Activated CD4-positive, alpha-beta T cell treated with anti-CD3 and anti-CD28 coated beads, Interleukin-2, Interleukin-4, amounts not matched to agents 100 ng/mL and 50 ng/mL, durations not matched to agents 16 hours and 8 hours (primary cell): ENCODE data around the gene HEATR5A.
A peak's percentile ranks its signal among the peaks of the same experiment; 100 is the strongest.
"Not testable (repeated sequence)": the region's sequence is repeated elsewhere in the genome, so short reads cannot be mapped to it uniquely, and the experiment has no call there.

Experiments
- DNase-seq: peaks from one replicate; pipeline ENCODE4 v3.0.0-alpha.2; 2020; ENCODE audit warnings: low spot score

The HEATR5A gene

DNA sequence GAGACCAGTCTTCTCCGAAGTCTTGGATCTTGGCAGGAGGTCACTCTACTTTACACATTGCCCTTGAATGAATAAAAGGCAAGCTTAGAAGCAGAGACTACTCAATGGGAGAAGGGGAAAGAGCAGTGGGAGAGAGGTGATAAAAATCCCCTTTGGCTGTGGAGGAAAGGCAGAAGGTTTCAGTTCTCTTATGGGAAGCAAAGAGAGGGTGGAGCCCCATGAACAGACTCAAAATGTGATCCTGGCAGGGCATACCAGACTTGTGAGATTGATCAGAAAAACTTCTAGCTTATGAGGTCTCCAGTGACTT, 163.2 kb downstream of the HEATR5A start:
- DNase-seq, result no peak

DNA sequence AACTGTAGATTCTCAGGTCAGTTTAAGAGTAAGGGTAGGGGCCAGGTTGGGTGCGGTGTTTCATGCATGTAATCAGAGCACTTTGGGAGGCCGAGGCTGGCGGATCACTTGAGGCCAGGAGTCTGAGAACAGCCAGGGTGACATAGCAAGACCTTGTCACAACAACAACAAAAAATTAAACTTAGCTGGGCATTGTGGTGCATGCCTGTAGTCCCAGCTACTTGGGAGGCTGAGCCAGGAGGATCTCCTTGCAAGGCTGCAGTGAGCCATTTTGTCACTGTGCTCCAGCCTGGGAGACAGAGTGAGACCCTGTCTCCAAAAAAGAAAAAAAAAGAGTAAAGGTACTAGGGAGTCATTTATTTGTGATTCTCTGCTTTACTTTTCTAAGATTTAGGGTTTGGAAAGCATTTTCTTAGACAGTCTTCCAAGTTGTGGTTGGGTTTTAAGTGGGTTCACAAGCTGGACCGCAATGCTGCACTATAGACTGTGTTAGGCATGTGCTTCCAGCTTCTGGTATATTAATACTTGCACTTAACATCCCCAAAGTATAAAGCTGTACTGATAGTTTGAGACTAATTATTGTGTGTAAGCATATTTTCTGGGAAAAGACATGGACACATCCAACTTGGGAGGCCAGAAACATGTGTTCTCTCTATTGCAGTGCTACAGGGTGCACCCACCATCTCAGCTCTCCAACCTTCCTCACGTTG, 163.7 kb downstream of the HEATR5A start:
- DNase-seq, result no peak

DNA sequence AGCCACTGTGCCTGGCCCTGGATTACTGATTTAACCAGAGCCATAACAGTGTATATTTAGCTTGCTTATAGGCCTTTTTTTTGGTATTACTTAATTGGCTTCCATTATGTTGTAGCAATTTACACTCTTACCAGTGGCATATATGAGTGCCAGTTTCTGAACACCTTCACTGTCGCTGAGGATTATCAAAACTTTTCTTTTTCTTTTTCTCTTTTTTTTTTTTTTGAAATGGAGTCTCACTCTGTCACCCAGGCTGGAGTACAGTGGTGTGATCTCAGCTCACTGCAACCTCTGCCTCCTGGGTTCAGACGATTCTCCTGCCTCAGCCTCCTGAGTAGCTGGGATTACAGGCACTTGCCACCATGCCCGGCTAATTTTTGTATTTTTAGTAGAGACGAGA, 164.4 kb downstream of the HEATR5A start:
- DNase-seq, result not testable (repeated sequence)

DNA sequence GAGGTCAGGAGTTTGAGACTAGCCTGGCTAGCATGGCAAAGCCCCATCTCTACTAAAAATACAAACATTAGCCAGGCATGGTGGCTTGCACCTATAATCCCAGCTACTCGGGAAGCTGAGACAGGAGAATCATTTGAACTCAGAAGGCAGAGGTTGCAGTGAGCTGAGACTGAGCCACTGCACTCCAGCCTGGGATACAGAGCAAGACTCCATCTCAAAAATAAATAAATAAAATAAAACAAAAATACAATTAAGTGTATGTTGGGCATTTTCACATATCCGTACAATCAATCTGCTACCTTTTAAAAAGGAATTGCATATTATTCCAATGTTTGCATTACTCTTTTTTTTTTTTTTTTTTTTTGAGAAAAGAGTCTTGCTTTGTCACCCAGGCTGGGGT, 165.1 kb downstream of the HEATR5A start:
- DNase-seq, result no peak

DNA sequence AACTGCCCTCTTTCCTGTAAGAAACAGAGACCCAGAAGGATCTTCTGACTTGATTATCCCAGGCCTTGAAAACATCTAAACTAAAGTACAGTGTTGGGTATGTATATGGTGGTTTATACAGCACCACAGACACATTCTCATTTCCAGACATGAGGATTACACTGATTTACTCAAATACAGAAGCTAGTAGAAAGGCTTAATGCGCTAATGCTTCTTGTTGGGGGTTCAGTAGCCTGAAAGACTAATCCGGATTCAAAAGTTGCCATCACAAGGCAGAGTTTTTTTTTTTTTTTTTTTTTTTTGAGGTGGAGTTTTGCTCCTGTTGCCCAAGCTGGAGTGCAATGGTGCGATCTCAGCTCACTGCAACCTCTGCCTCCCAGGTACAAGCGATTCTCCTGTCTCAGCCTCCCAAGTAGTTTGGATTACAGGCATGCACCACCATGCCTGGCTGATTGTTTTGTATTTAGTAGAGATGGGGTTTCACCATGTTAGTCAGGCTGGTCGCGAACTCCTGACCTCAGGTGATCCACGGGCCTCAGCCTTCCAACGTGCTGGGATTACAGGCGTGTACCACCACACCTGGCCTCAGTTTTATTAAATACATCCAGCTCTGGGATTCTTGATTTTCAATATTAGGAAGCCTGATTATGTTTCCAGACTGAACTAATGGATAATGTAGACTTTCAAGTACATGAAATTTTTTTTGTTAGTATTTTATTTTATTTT, 166.4 kb downstream of the HEATR5A start:
- no peak for DNase-seq

DNA sequence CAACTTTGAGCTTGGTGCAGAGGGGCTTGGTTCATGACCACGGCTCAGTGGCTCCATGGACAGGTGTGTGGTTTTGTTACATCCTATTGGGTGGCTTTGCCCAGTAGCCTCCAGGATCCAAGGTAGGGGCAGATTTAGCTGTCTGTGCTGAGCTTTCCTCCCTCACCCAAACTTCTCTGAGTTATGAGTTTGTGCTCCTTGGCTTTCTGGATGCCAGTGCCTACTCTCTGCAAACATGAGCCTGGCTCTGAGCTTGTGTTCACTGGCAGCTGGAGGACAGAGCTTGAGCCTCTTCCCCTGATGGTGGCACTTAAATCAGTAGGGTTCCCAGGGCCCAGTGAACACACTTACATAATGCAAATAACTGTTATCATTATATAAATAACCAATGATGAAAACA, 167.5 kb downstream of the HEATR5A start:
- DNase-seq, result no peak

DNA sequence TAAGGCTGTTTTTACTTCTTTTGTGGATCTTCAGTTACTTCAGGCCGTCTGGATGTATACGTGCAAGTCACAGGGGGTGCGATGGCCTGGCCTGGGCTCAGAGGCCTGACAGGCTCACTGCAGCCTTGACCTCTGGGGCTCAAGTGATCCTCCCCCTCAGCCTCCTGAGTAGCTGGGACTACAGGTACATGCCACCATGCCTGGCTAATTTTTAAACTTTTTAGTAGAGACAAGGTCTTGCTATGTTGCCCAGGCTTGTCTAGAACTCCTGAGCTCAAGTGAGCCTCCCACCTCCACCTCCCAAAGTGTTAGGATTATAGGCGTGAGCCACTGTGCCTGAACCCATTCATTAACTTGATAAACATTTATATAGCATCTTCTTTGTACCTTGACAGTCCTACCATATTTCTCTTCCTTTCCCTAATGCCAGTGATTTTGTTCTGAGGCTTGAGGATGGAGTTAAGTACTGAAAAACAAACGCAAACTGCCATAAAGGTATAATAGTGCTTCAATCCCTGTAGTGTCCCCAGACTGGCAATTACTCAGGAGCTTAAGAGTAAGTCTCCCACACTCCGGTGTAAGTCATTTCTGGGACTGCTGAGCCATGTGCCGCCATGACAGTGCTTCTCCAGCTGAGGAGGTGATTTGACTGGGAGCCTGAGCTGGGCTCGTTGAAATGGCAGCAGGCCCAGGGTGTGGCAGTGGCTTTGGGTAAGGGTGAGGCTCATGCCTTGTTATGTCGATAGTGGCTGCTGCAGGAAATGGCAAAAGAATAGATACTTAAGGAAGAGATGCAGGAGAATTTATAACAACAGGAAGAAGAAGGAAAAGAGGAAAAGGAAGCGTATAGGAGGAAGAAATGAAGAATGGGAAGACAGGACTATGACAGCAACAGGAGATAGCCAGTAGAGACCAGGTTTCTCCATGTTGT, 169.1 kb downstream of the HEATR5A start:
- DNase-seq, result no peak

- no peak for DNase-seq
These were observed 175.7 kb downstream of the HEATR5A start for GRCh38 chr14:31244626-31245025.

DNA sequence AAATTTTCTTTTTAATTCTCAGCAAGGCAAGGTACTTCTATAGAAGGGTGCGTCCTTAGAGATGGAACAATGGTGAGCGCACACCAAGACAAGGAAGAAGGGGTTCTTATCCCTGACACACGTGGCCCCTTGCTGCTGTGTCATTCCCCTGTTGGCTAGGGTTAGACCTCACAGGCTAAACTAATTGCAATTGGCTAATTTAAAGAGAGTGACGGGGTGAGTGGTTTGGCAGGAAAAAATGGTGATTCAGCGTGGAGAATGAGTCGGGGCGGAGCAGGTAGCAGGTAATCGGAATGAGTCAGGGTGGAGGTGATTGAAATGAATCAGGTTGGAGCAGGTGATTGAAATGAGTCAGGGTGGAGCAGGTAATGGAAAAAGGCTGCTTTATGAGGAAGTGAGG, 176.5 kb downstream of the HEATR5A start:
- peak; percentile 38 for DNase-seq

GRCh38 chr14:31242161-31242940, 178.0 kb downstream of the HEATR5A start:
- DNase-seq, result not testable (repeated sequence)
